H1 (cell line): ENCODE data around the gene BTBD1. TPM values are rescaled to one million over a fixed set of nuclear protein-coding genes. Genes with fewer than 3 reads are reported as not detected.

Experiments used
- CTCF ChIA-PET: fragments of 300-600 bp; sonication (Branson Sonifier 250); formaldehyde crosslinking; loops from one replicate; lab custom pipeline; 2021; ENCODE audit not compliant: partially characterized antibody; lab: Charles Lee
- POLR2A ChIA-PET: fragments of 300-600 bp; sonication (Branson Sonifier 250); formaldehyde crosslinking; loops from one replicate; lab custom pipeline; 2021; ENCODE audit warnings: inconsistent platforms; ENCODE audit not compliant: partially characterized antibody; lab: Charles Lee
- DNase-seq, 2 experiments: peaks; one replicate each; pipeline versions ENCODE4 v3.0.0 to v3.0.0-alpha.2; 2010 to 2022; ENCODE audit warnings: low spot score in 2 of 2, low read depth in 1 of 2, mixed read lengths in 1 of 2
- FAIRE-seq: peaks from 2 replicates; lab custom pipeline; 2011; peaks lifted over from hg19 to GRCh38; lab: Jason Lieb, UNC
- H2AFZ ChIP-seq: 2 replicates; pipeline ENCODE4 v1.8.1; 2012; ENCODE audit warnings: low read length, inconsistent platforms
- H2AK5ac ChIP-seq: 2 replicates; pipeline ENCODE4 v1.6.1; 2013; ENCODE audit warnings: low read depth, low read length
- H2BK120ac ChIP-seq: replicated peaks from 2 replicates; pipeline ENCODE3; 2013; ENCODE audit warnings: low read depth, low read length, inconsistent platforms
- H2BK12ac ChIP-seq: 2 replicates; pipeline ENCODE4 v1.6.1; 2013; ENCODE audit warnings: low read depth, low read length
- H2BK15ac ChIP-seq: 2 replicates; pipeline ENCODE4 v1.6.1; 2013; ENCODE audit warnings: low read length
- H2BK20ac ChIP-seq: 2 replicates; pipeline ENCODE4 v1.6.1; 2013; ENCODE audit warnings: low read length
- H2BK5ac ChIP-seq: 2 replicates; pipeline ENCODE4 v1.6.1; 2013; ENCODE audit warnings: low read depth, low read length
- H3K14ac ChIP-seq: 2 replicates; pipeline ENCODE4 v1.6.1; 2013; ENCODE audit warnings: inconsistent platforms; ENCODE audit not compliant: insufficient read length
- H3K18ac ChIP-seq: 2 replicates; pipeline ENCODE4 v1.6.1; 2013; ENCODE audit warnings: low read length; ENCODE audit errors: extremely low read depth
- H3K23ac ChIP-seq: 2 replicates; pipeline ENCODE4 v1.6.1; 2013; ENCODE audit warnings: inconsistent platforms; ENCODE audit not compliant: insufficient read length
- H3K23me2 ChIP-seq: 2 replicates; pipeline ENCODE4 v1.6.1; 2013; ENCODE audit warnings: low read depth, low read length
- H3K27ac ChIP-seq: 2 replicates; pipeline ENCODE4 v1.6.1; 2011; ENCODE audit warnings: low read depth, low read length, inconsistent platforms
- H3K27me3 ChIP-seq, 4 experiments: replicated peaks in 1 of 4; 1 replicate in 1 of 4; 2 replicates in 3 of 4; pipeline versions ENCODE4 v1.6.1 to v1.8.1; 2011 to 2013; ENCODE audit warnings: low read length in 3 of 4, mild to moderate bottlenecking in 3 of 4, inconsistent platforms in 2 of 4, mixed read lengths in 2 of 4, moderate library complexity in 1 of 4; ENCODE audit not compliant: control insufficient read depth in 3 of 4, insufficient read depth in 3 of 4; ENCODE audit errors: extremely low read depth in 1 of 4
- H3K36me3 ChIP-seq, 4 experiments: 2 replicates each; pipeline versions ENCODE4 v1.6.1 to v1.8.1; 2011 to 2013; ENCODE audit warnings: mild to moderate bottlenecking in 4 of 4, low read length in 3 of 4, moderate library complexity in 2 of 4, control low read depth in 1 of 4, inconsistent platforms in 1 of 4; ENCODE audit not compliant: insufficient read depth in 4 of 4, control insufficient read depth in 2 of 4
- H3K4ac ChIP-seq: replicated peaks from 2 replicates; pipeline ENCODE3; 2013; ENCODE audit warnings: low read length, low read depth, mixed read lengths, inconsistent platforms; ENCODE audit not compliant: insufficient read length
- H3K4me1 ChIP-seq, 4 experiments: replicated peaks in 1 of 4; 1 replicate in 1 of 4; 2 replicates in 3 of 4; pipeline versions ENCODE4 v1.6.1 to v1.8.1; 2011 to 2013; ENCODE audit warnings: low read length in 3 of 4, inconsistent platforms in 2 of 4, mixed read lengths in 1 of 4; ENCODE audit not compliant: insufficient read depth in 4 of 4, control insufficient read depth in 3 of 4
- H3K4me2 ChIP-seq, 2 experiments: 2 replicates each; pipeline versions ENCODE4 v1.6.1 to v1.8.1; 2011 to 2013; ENCODE audit warnings: low read depth in 2 of 2, low read length in 2 of 2, control low read depth in 1 of 2, inconsistent platforms in 1 of 2, mild to moderate bottlenecking in 1 of 2; ENCODE audit not compliant: insufficient read depth in 1 of 2
- H3K4me3 ChIP-seq, 4 experiments: fragments of 200-600, 300-600 bp in 1 of 4; sonication (generic), shearing (Covaris generic), sonication (Bioruptor Twin) in 1 of 4; 2 replicates each; pipeline versions ENCODE4 v1.5.1 to v1.8.1; 2011 to 2016; ENCODE audit warnings: low read length in 4 of 4, low read depth in 3 of 4, control low read depth in 2 of 4, inconsistent platforms in 2 of 4, mild to moderate bottlenecking in 2 of 4, mixed read lengths in 1 of 4, moderate library complexity in 1 of 4; ENCODE audit not compliant: insufficient read depth in 2 of 4; ENCODE audit errors: extremely low read depth in 1 of 4
- H3K56ac ChIP-seq: replicated peaks from 2 replicates; pipeline ENCODE3; 2013; ENCODE audit warnings: low read depth, mild to moderate bottlenecking, mixed read lengths, low read length, inconsistent platforms; ENCODE audit not compliant: insufficient read length
- H3K79me1 ChIP-seq: 2 replicates; pipeline ENCODE4 v1.6.1; 2013; ENCODE audit warnings: low read depth, low read length, control low read depth
- H3K79me2 ChIP-seq, 2 experiments: 2 replicates each; pipeline versions ENCODE4 v1.6.1 to v1.8.1; 2012 to 2013; ENCODE audit warnings: low read length in 2 of 2, mild to moderate bottlenecking in 2 of 2, inconsistent platforms in 1 of 2; ENCODE audit not compliant: insufficient read depth in 2 of 2, control insufficient read depth in 1 of 2
- H3K9ac ChIP-seq, 4 experiments: replicated peaks in 1 of 4; 1 replicate in 1 of 4; 2 replicates in 3 of 4; pipeline versions ENCODE4 v1.6.1 to v1.8.1; 2011 to 2013; ENCODE audit warnings: low read depth in 3 of 4, low read length in 3 of 4, control low read depth in 2 of 4, mild to moderate bottlenecking in 2 of 4, moderate library complexity in 2 of 4, inconsistent platforms in 1 of 4; ENCODE audit errors: extremely low read depth in 1 of 4
- H3K9me3 ChIP-seq, 2 experiments: 2 replicates each; pipeline versions ENCODE4 v1.6.1 to v1.8.1; 2012 to 2013; ENCODE audit warnings: mild to moderate bottlenecking in 2 of 2, moderate library complexity in 2 of 2, control low read depth in 1 of 2, inconsistent platforms in 1 of 2, low read depth in 1 of 2, low read length in 1 of 2, mixed read lengths in 1 of 2; ENCODE audit not compliant: insufficient read depth in 2 of 2
- H4K20me1 ChIP-seq, 2 experiments: replicated peaks in 1 of 2; 2 replicates each; pipeline versions ENCODE3 to v1.8.1; 2011 to 2013; ENCODE audit warnings: inconsistent platforms in 2 of 2, low read length in 2 of 2, mild to moderate bottlenecking in 1 of 2; ENCODE audit not compliant: insufficient read depth in 2 of 2, control insufficient read depth in 1 of 2
- H4K5ac ChIP-seq: 2 replicates; pipeline ENCODE4 v1.6.1; 2013; ENCODE audit warnings: low read length, low read depth, mixed read lengths, inconsistent platforms; ENCODE audit not compliant: insufficient read length
- H4K8ac ChIP-seq: 2 replicates; pipeline ENCODE4 v1.8.0; 2013; ENCODE audit warnings: mild to moderate bottlenecking, moderate library complexity, low read length, inconsistent platforms; ENCODE audit not compliant: insufficient read depth; ENCODE audit errors: extremely low read depth
- H4K91ac ChIP-seq: replicated peaks from 2 replicates; pipeline ENCODE3; 2013; ENCODE audit warnings: low read length, mixed read lengths, inconsistent platforms; ENCODE audit not compliant: insufficient read length
- BCL11A ChIP-seq, 2 experiments: IDR thresholded peaks; one replicate each; pipeline ENCODE4 v1.6.1; 2011; ENCODE audit warnings: low read depth in 2 of 2, low read length in 2 of 2, mild to moderate bottlenecking in 2 of 2
- BRCA1 ChIP-seq: IDR thresholded peaks from 2 replicates; pipeline ENCODE4 v1.6.1; 2012; ENCODE audit warnings: low read depth, low read length, improper control_type of control experiment
- GABPA ChIP-seq: IDR thresholded peaks from 2 replicates; pipeline ENCODE4 v1.6.1; 2011; ENCODE audit warnings: mild to moderate bottlenecking, low read length, moderate library complexity, borderline replicate concordance; ENCODE audit not compliant: insufficient read depth
- JUND ChIP-seq: IDR thresholded peaks from 2 replicates; pipeline ENCODE4 v1.6.1; 2011; ENCODE audit warnings: mild to moderate bottlenecking, improper control_type of control experiment, low read length
- NRF1 ChIP-seq: IDR thresholded peaks from 2 replicates; pipeline ENCODE4 v1.6.1; 2011; ENCODE audit warnings: mild to moderate bottlenecking, low read depth, low read length, improper control_type of control experiment
- POLR2AphosphoS5 ChIP-seq: IDR thresholded peaks from 2 replicates; pipeline ENCODE4 v1.6.1; 2011; ENCODE audit warnings: low read depth, low read length
- RFX5 ChIP-seq: IDR thresholded peaks from 2 replicates; pipeline ENCODE4 v1.6.1; 2011; ENCODE audit warnings: low read depth, low read length, improper control_type of control experiment, borderline replicate concordance
- WGBS, 2 experiments: shearing (Covaris generic) in 1 of 2; methylation state at CpG; one replicate each; pipeline versions ENCODE4 v1.1.6 to v1.1.7; 2013 to 2015; ENCODE audit warnings: low lambda C conversion rate in 2 of 2, mixed read lengths in 2 of 2, inconsistent platforms in 1 of 2, low coverage in 1 of 2, missing lambda C conversion rate in 1 of 2; ENCODE audit not compliant: insufficient replicate concordance in 2 of 2, insufficient coverage in 1 of 2, insufficient read length in 1 of 2; ENCODE audit errors: extremely low coverage in 1 of 2, missing lambda C conversion rate in 1 of 2; 5-methylcytosine and 5-hydroxymethylcytosine counted together
- polyA plus RNA-seq, 7 experiments: library from polyadenylated mRNA; depleted of rRNA in 3 of 7; stranded (reverse) in 5 of 7; unstranded in 2 of 7; fragments of >200 nt in 5 of 7; fragments of 200-250 nt in 2 of 7; gene quantifications; 1 replicate in 5 of 7; 2 replicates in 1 of 7; 4 replicates in 1 of 7; pipeline versions ENCODE4 v1.2.1 to v1.2.3, GENCODE V29; 2011 to 2013; ENCODE audit warnings: missing spikeins in 2 of 7, mixed read lengths in 2 of 7
- total RNA-seq: library from RNA; stranded (reverse); fragmentation: NEBNext Ultra II Directional; extraction: Animal tissue kit (Norgen Biotek cat#: 25700); gene quantifications from 2 replicates; pipeline ENCODE4 v1.2.1, GENCODE V29; 2021

The BTBD1 gene
- total and polyA plus RNA-seq, 2 of the 8 experiments (the other 6 are each of a cell fraction or from before 2014, with no cell fraction given) = 18.6 to 39.5 TPM

DNA sequence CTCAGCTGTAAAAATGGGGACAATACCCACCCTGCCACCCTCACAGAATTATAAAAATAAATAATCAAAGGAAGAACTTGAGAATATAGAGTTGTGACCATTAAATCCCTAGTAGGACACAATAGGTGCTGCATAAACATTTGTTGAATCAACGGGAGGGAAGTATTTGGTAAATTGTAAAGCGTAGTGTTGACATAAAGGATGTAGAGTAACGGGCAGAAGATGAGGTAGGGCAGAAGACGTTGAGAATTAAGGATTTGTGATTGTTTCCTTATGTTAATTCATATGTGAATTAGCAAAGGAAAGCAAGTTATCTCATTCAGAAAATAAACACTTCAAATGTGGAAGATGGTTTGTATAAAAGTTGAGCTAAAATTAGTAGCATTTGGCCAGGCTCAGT is 73.9 kb downstream of the BTBD1 start:
- Histone ChIP-seq H2BK5ac (no peak overlapping the region), H4K8ac (no peak overlapping the region), H3K14ac (no peak overlapping the region), H2BK12ac (no peak overlapping the region), H3K9me3 (no peaks in the 10 kb centered on the region), H3K4ac (no peak overlapping the region), H3K56ac (no peak overlapping the region), H2AFZ (no peak overlapping the region), H3K79me1 (no peaks in the 10 kb centered on the region), H3K36me3 (peaks cover 0 to 16% (median 0%) of the 10 kb centered on the region in 4 experiments; a peak in 4 of 8 replicates), H3K4me3 (no peak overlapping the region), H3K4me1 (no peaks in the 10 kb centered on the region), H2AK5ac (no peak overlapping the region), H3K18ac (no peak overlapping the region), H2BK120ac (no peak overlapping the region), H2BK15ac (no peak overlapping the region), H3K27me3 (no peaks in the 10 kb centered on the region), H4K91ac (no peak overlapping the region), H2BK20ac (no peak overlapping the region), H3K27ac (no peak overlapping the region), H4K5ac (no peak overlapping the region), H3K4me2 (no peak overlapping the region), H3K9ac (no peak overlapping the region), H3K79me2 (no peaks in the 10 kb centered on the region), H4K20me1 (no peaks in the 10 kb centered on the region), H3K23me2 (no peaks in the 10 kb centered on the region), H3K23ac (no peak overlapping the region)
- WGBS, 2 experiments = 86 to 100% methylated on average over 2 to 4 of the region's 4 CpGs
- no peak for DNase-seq
- ChIA-PET CTCF (interaction anchor here (0.5 to 2.1 kb wide), 7 partner anchors 15 to 371 kb away, joined by 3 to 9 read pairs (median 3); partner anchors contain the start of gene C15orf40), POLR2A (interaction anchor here (0.8 kb wide), 1 partner anchor 57 kb away, joined by 3 read pairs; no protein-coding TSS in a partner anchor)
- no peak for TF ChIP-seq NRF1
- TF ChIP-seq BRCA1 = no peak
- no peak for TF ChIP-seq POLR2AphosphoS5
- TF ChIP-seq JUND = no peak
- no peak for TF ChIP-seq GABPA
- no peak for TF ChIP-seq BCL11A (IDR thresholded peaks at IDR 0.05; ENCODE audit: low read depth in 2 of 2, low read length in 2 of 2)
- TF ChIP-seq RFX5 = no peak
- FAIRE-seq = no peak
